ENCODE measurements around the gene SLC1A2. TPM values are rescaled to one million over a fixed set of nuclear protein-coding genes. Genes with fewer than 3 reads are reported as not detected.

Gene SLC1A2
- total RNA-seq, 1 experiment from 2014 or later, result not detected

GRCh38 chr11:35316161-35316560, 103.2 kb downstream of the SLC1A2 start:
- intact Hi-C loops (cut with micrococcal nuclease), result no loop called here
- no peak for TF ChIP-seq CTCF (IDR thresholded peaks at IDR 0.05; ENCODE audit: unreplicated experiment)
- no peak overlapping the region for H3K27ac Mint-ChIP-seq (ENCODE audit: low read depth, unreplicated experiment)
- DNase-seq (ENCODE audit: unreplicated experiment), result no peak
- no peaks in the 10 kb centered on the region for H3K27me3 Mint-ChIP-seq (ENCODE audit: insufficient read depth, unreplicated experiment)
- BruUV-seq (replicated peaks), result no TSS peak
- no peaks in the 10 kb centered on the region for H3K36me3 Mint-ChIP-seq (ENCODE audit: insufficient read depth, unreplicated experiment)
- CTCF ChIA-PET, result interaction anchor here (0.6 to 1.5 kb wide), 3 partner anchors 10 kb away, joined by 3 read pairs; no protein-coding TSS in a partner anchor
- no peaks in the 10 kb centered on the region for H3K9me3 Mint-ChIP-seq (ENCODE audit: unreplicated experiment)
- POLR2A ChIA-PET, result interaction anchor here (1.0 kb wide), 1 partner anchor 9 kb away, joined by 6 read pairs; no protein-coding TSS in a partner anchor
- no peak overlapping the region for H3K4me3 Mint-ChIP-seq (ENCODE audit: unreplicated experiment)
- no peaks in the 10 kb centered on the region for H3K4me1 Mint-ChIP-seq (ENCODE audit: insufficient read depth, unreplicated experiment)

GRCh38 chr11:35313760-35314153, 105.6 kb downstream of the SLC1A2 start:
- Mint-ChIP-seq H3K27ac (ENCODE audit: low read depth, unreplicated experiment) (no peak overlapping the region), H3K4me3 (ENCODE audit: unreplicated experiment) (no peak overlapping the region), H3K9me3 (ENCODE audit: unreplicated experiment) (no peaks in the 10 kb centered on the region), H3K27me3 (ENCODE audit: insufficient read depth, unreplicated experiment) (no peaks in the 10 kb centered on the region), H3K36me3 (ENCODE audit: insufficient read depth, unreplicated experiment) (peaks cover 5% of the 10 kb centered on the region), H3K4me1 (ENCODE audit: insufficient read depth, unreplicated experiment) (no peaks in the 10 kb centered on the region)
- intact Hi-C loops (cut with micrococcal nuclease), result no loop called here
- ChIA-PET POLR2A (interaction anchor here (1.1 kb wide), 1 partner anchor 10 kb away, joined by 3 read pairs; no protein-coding TSS in a partner anchor), CTCF (interaction anchor here (0.5 to 1.0 kb wide), 4 partner anchors 54 to 861 kb away, joined by 3 read pairs; no protein-coding TSS in a partner anchor)
- no TSS peak for BruUV-seq (replicated peaks)
- no peak for TF ChIP-seq CTCF (IDR thresholded peaks at IDR 0.05; ENCODE audit: unreplicated experiment)
- no peak for DNase-seq (ENCODE audit: unreplicated experiment)

GRCh38 chr11:35313066-35313759, 106.1 kb downstream of the SLC1A2 start:
- intact Hi-C loops (cut with micrococcal nuclease), result no loop called here
- POLR2A ChIA-PET, result interaction anchor here (1.1 kb wide), 1 partner anchor 10 kb away, joined by 3 read pairs; no protein-coding TSS in a partner anchor
- Mint-ChIP-seq H3K36me3 (ENCODE audit: insufficient read depth, unreplicated experiment) (peaks cover 5% of the 10 kb centered on the region), H3K4me3 (ENCODE audit: unreplicated experiment) (no peak overlapping the region), H3K27ac (ENCODE audit: low read depth, unreplicated experiment) (no peak overlapping the region), H3K9me3 (ENCODE audit: unreplicated experiment) (no peaks in the 10 kb centered on the region), H3K27me3 (ENCODE audit: insufficient read depth, unreplicated experiment) (no peaks in the 10 kb centered on the region), H3K4me1 (ENCODE audit: insufficient read depth, unreplicated experiment) (no peaks in the 10 kb centered on the region)
- CTCF ChIA-PET, result interaction anchor here (0.5 to 1.0 kb wide), 4 partner anchors 10 to 212 kb away, joined by 3 to 5 read pairs (median 3); no protein-coding TSS in a partner anchor
- TF ChIP-seq CTCF (IDR thresholded peaks at IDR 0.05; ENCODE audit: unreplicated experiment), result no peak
- no peak for DNase-seq (ENCODE audit: unreplicated experiment)
- no TSS peak for BruUV-seq (replicated peaks)

GRCh38 chr11:35311331-35311730, 108.0 kb downstream of the SLC1A2 start:
- no peak for TF ChIP-seq CTCF (IDR thresholded peaks at IDR 0.05; ENCODE audit: unreplicated experiment)
- Mint-ChIP-seq H3K27ac (ENCODE audit: low read depth, unreplicated experiment) (no peak overlapping the region), H3K4me3 (ENCODE audit: unreplicated experiment) (no peak overlapping the region), H3K27me3 (ENCODE audit: insufficient read depth, unreplicated experiment) (no peaks in the 10 kb centered on the region), H3K9me3 (ENCODE audit: unreplicated experiment) (no peaks in the 10 kb centered on the region), H3K36me3 (ENCODE audit: insufficient read depth, unreplicated experiment) (peaks cover 5% of the 10 kb centered on the region), H3K4me1 (ENCODE audit: insufficient read depth, unreplicated experiment) (peaks cover 6% of the 10 kb centered on the region)
- CTCF ChIA-PET, result interaction anchor here (0.6 to 0.8 kb wide), 2 partner anchors 60 to 617 kb away, joined by 3 read pairs; no protein-coding TSS in a partner anchor
- POLR2A ChIA-PET, result interaction anchor here (0.8 kb wide), 1 partner anchor 45 kb away, joined by 3 read pairs; no protein-coding TSS in a partner anchor
- BruUV-seq (replicated peaks), result no TSS peak
- DNase-seq (ENCODE audit: unreplicated experiment), result no peak
- intact Hi-C loops (cut with micrococcal nuclease), result no loop called here
